Heart left ventricle (tissue), 16 donors: ENCODE measurements around the gene MISP. TPM values are rescaled to one million over a fixed set of nuclear protein-coding genes. Genes with fewer than 3 reads are reported as not detected.

Source experiments
- ATAC-seq, 4 donors: fragments of 200-7000 bp; cut with Tn5 transposase; one replicate each; pipeline ENCODE4 v1.9.1; 2020 to 2022; ENCODE audit warnings: moderate library complexity in 4 of 4, mild to moderate bottlenecking in 3 of 4, moderate number of reproducible peaks in 1 of 4
- DNase-seq, 5 donors: peaks; one replicate each; pipeline ENCODE4 v3.0.0-alpha.2; 2020
- H3K27ac ChIP-seq, 12 donors: fragments of 200-600 bp; sonication (generic) in 4 of 12; one replicate each; pipeline versions ENCODE4 v1.5.0 to v1.8.0; 2016 to 2022; ENCODE audit warnings: mild to moderate bottlenecking in 2 of 12
- H3K27me3 ChIP-seq, 9 donors: fragments of 200-600 bp; sonication (generic) in 2 of 9; one replicate each; pipeline versions ENCODE4 v1.5.1 to v1.8.0; 2016 to 2022; ENCODE audit warnings: mild to moderate bottlenecking in 3 of 9
- H3K36me3 ChIP-seq, 9 donors: fragments of 200-600 bp; sonication (generic) in 2 of 9; one replicate each; pipeline versions ENCODE4 v1.5.0 to v1.8.0; 2018 to 2022; ENCODE audit warnings: mild to moderate bottlenecking in 2 of 9
- H3K4me1 ChIP-seq, 12 donors: fragments of 200-600 bp; sonication (generic) in 4 of 12; one replicate each; pipeline versions ENCODE4 v1.5.0 to v1.8.0; 2016 to 2022; ENCODE audit warnings: mild to moderate bottlenecking in 3 of 12
- H3K4me3 ChIP-seq, 12 donors: fragments of 200-600 bp; sonication (generic) in 4 of 12; one replicate each; pipeline versions ENCODE4 v1.5.0 to v1.8.0; 2017 to 2022; ENCODE audit warnings: mild to moderate bottlenecking in 9 of 12, moderate library complexity in 4 of 12
- H3K9me3 ChIP-seq, 12 donors: fragments of 200-600 bp; sonication (generic) in 4 of 12; one replicate each; pipeline versions ENCODE4 v1.5.0 to v1.8.0; 2016 to 2022; ENCODE audit warnings: mild to moderate bottlenecking in 1 of 12
- POLR2A ChIP-seq, 2 donors: fragments of 450-650 bp; IDR thresholded peaks; one replicate each; pipeline ENCODE4 v1.6.1; 2017; ENCODE audit warnings: antibody characterized with exemption in 2 of 2, mild to moderate bottlenecking in 2 of 2, moderate library complexity in 2 of 2
- WGBS, 4 donors: extraction: QIAGEN DNeasy Blood & Tissue Kit in 2 of 4; methylation state at CpG; one replicate each; pipeline versions ENCODE4 v1.1.5 to v1.1.7; 2013 to 2018; 5-methylcytosine and 5-hydroxymethylcytosine counted together
- intact Hi-C, 10 donors: fragments of 100-400 bp; cut with DNase I; formaldehyde crosslinking; loops; one replicate each; pipeline versions ENCODE4 v1.11.1 to v1.14.2; 2022
- polyA plus RNA-seq, 2 donors: library from polyadenylated mRNA; stranded (reverse); fragments of 200-250 nt; gene quantifications; one replicate each; pipeline ENCODE4 v1.2.3, GENCODE V29; 2013
- total RNA-seq, 9 donors: library from RNA; depleted of rRNA in 2 of 9; stranded (reverse); fragments of >200 nt in 2 of 9; fragmentation: NEBNext Ultra II Directional in 3 of 9; extraction: Animal tissue kit (Norgen Biotek cat#: 25700) in 3 of 9; gene quantifications; one replicate each; pipeline versions ENCODE4 v1.1.0 to v1.2.4, GENCODE V29; 2016 to 2023
- TF ChIP-seq, protein P1 (sequence below), 12 donors: fragments of 200-600 bp; sonication (generic) in 4 of 12; IDR thresholded peaks; one replicate each; pipeline versions ENCODE4 v1.5.0 to v1.8.0; 2018 to 2022; ENCODE audit warnings: antibody characterized with exemption in 12 of 12, mild to moderate bottlenecking in 5 of 12
- donor health status: ischemic (EF 13 %, LVEDD 7.1; RV severe dilation, severe dysfunction).
- donor health status: healthy with polysubstance abuse.
- donor health status: DM: no; HTN: yes; CAD: no.
- donor health status: DM: no; HTN: no; CAD: no.
- donor health status: ischemic (EF 25% LVEDD 6.9; RV normal size, moderate dysfunction).
- donor health status: ischemic (EF 25% LVEDD 5.7; RV mildly dilated, moderate dysfunction).
- donor health status: healthy.
- donor health status: DM: yes; HTN: yes; CAD: no.
- donor health status: ischemic (EF 35%, LVEDD 5.7; RV mildly dilated, moderate dysfunction).
- donor health status: nonischemic (EF 11% LVEDD 7.7; RV severe dilation, severe dysfunction).
- donor health status: DM: yes; HTN: yes; CAD: no.
- donor health status: PGD.
- donor health status: ischemic (EF 29% LVEDD 5.4; RV normal size, mild dysfunction).
- donor health status: nonischemic (EF 23%, LVEDD 6.1; RV moderate dilation, normal function).

MISP gene
- total and polyA plus RNA-seq, 11 donors = 0.06 to 1.1 TPM; not detected in 9

DNA sequence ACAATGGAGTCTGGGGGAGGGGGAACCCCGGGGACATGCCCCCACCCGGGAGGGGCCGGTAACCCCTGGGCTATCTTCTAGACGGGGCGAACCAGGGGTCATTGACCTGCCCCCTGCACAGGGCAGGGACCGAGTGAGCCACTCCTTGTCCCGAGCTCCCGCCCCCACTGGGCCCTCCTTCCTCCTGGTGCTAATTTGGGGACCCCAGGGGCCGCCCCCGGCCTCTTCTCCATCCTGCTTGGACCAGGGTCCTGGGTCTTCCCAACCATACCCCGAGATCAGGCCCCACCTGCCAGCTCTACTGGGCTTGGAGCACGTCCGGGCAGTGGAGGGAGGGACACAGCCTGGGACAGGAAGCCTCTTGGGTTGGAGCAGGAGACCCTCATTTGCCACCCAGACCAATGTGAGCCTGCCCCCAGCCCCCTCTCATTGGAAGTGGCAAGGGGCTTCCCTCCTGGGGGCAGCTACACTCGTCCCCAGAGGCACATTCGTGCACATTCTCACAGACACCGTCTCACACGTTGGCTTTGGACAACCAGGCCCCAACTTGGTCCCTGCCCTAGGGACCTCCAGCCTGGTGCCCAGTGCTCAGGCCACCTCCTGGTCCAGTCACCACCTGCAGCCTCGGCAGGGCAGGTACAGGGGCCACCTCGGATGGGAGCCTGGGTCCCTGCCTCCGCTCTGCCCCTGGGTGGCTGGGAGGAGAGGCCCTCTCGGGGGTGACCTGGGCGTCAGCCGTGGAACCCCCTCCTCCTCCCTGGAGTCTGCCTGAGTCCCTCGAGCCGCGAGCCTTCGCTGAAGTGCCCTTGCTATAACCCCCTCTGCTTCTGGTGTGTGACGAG lies 3.3 kb upstream of the MISP start:
- Histone ChIP-seq H3K36me3 (peaks cover 0 to 23% (median 0%) of the 10 kb centered on the region in 9 donors), H3K9me3 (peaks cover 0 to 32% (median 15%) of the 10 kb centered on the region in 12 donors), H3K4me3 (no peak overlapping the region), H3K27me3 (peaks cover 0 to 17% (median 0%) of the 10 kb centered on the region in 9 donors), H3K27ac (no peak overlapping the region), H3K4me1 (peaks cover 0 to 4% (median 0%) of the 10 kb centered on the region in 12 donors)
- no peak for TF ChIP-seq POLR2A (IDR thresholded peaks at IDR 0.05)
- TF ChIP-seq, protein P1, sequence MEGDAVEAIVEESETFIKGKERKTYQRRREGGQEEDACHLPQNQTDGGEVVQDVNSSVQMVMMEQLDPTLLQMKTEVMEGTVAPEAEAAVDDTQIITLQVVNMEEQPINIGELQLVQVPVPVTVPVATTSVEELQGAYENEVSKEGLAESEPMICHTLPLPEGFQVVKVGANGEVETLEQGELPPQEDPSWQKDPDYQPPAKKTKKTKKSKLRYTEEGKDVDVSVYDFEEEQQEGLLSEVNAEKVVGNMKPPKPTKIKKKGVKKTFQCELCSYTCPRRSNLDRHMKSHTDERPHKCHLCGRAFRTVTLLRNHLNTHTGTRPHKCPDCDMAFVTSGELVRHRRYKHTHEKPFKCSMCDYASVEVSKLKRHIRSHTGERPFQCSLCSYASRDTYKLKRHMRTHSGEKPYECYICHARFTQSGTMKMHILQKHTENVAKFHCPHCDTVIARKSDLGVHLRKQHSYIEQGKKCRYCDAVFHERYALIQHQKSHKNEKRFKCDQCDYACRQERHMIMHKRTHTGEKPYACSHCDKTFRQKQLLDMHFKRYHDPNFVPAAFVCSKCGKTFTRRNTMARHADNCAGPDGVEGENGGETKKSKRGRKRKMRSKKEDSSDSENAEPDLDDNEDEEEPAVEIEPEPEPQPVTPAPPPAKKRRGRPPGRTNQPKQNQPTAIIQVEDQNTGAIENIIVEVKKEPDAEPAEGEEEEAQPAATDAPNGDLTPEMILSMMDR (IDR thresholded peaks at IDR 0.05) = no peak
- DNase-seq (no peak), ATAC-seq (no peak)
- WGBS, 4 donors = 96% methylated on average over 18 to 28 of the region's 28 CpGs
- intact Hi-C loops = no loop called here

DNA sequence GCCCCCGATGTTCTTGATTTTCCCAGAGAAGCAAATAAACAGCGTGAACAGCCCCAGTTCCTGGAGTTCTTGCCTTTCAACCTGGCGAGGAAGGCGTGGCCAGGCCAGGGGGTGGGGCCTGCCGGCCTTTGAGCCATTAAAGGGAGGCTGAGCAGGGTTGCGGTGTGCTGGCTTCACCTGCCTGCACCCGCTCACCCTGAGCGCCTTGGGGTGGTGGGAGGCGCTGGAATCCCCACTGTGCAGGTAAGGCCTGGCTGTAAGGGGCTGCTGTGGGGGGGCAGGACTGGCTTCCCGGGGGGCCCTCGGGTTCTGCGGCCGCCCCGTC lies 2.7 kb upstream of the MISP start:
- peaks cover 0 to 17% (median 0%) of the 10 kb centered on the region in 9 donors for H3K27me3 ChIP-seq
- intact Hi-C loops = no loop called here

DNA sequence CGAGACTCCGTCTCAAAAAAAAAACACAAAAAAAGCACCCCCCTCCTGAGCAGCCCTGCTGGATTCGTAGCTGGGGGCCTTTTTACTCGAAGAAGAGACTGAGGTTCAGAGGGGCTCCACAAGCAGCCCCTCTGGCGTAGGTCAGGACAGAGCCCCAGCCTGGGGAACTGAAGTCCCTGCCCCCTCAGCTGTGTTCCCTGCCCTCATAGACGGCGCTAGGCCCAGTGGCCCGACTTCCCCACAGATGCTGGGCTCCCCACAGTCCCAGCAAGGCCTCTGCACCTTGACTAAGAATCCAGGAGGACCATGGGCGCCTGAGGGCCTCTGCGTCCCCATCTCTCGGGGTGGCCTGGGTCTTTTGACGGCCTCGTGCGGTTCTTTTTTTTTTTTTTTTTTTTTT lies 1.1 kb upstream of the MISP start:
- intact Hi-C loops = no loop called here
- H3K4me1 ChIP-seq = no peaks in the 10 kb centered on the region
- 66 to 82% (median 79%) methylated on average over 14 of the region's 14 CpGs for WGBS, 4 donors

More for the DNA sequence above, 2.7 kb upstream of the MISP start:
- Histone ChIP-seq H3K36me3 (peaks cover 0 to 23% (median 0%) of the 10 kb centered on the region in 9 donors), H3K4me3 (no peak overlapping the region), H3K4me1 (peaks cover 0 to 4% (median 0%) of the 10 kb centered on the region in 12 donors), H3K9me3 (peaks cover 0 to 32% (median 15%) of the 10 kb centered on the region in 12 donors), H3K27ac (no peak overlapping the region)
- no peak for DNase-seq
- WGBS, 4 donors = 84 to 92% (median 89%) methylated on average over 10 to 14 of the region's 14 CpGs
- no peak for TF ChIP-seq POLR2A (IDR thresholded peaks at IDR 0.05)
- TF ChIP-seq, protein P1 (IDR thresholded peaks at IDR 0.05) = no peak
- no peak for ATAC-seq

More for the DNA sequence above, 1.1 kb upstream of the MISP start:
- TF ChIP-seq, protein P1 (IDR thresholded peaks at IDR 0.05) = no peak
- no peak for TF ChIP-seq POLR2A (IDR thresholded peaks at IDR 0.05)
- ATAC-seq (no peak), DNase-seq (no peak)
- Histone ChIP-seq H3K27me3 (peaks cover 0 to 17% (median 0%) of the 10 kb centered on the region in 9 donors), H3K9me3 (peaks cover 0 to 16% (median 8%) of the 10 kb centered on the region in 12 donors), H3K27ac (no peak overlapping the region), H3K36me3 (peaks cover 0 to 19% (median 0%) of the 10 kb centered on the region in 9 donors), H3K4me3 (no peak overlapping the region)
